Measurements from ENCODE around the gene TMCO4.
"Not testable (repeated sequence)": the region's sequence is repeated elsewhere in the genome, so short reads cannot be mapped to it uniquely, and the experiment has no call there.

The TMCO4 gene

GRCh38 chr1:19655718-19656080 lies 144.0 kb downstream of the TMCO4 start:
- DNase-seq (ENCODE audit: low spot score): no peak

GRCh38 chr1:19654886-19655717 lies 144.6 kb downstream of the TMCO4 start:
- DNase-seq (ENCODE audit: low spot score): no peak

GRCh38 chr1:19654386-19654785 lies 145.3 kb downstream of the TMCO4 start:
- DNase-seq (ENCODE audit: low spot score): no peak

- DNase-seq (ENCODE audit: low spot score): peak; percentile 90
Measured at GRCh38 chr1:19651141-19651737, 148.5 kb downstream of the TMCO4 start.

- peak; percentile 26 for DNase-seq (ENCODE audit: low spot score)
Measured at GRCh38 chr1:19650416-19651140, 149.1 kb downstream of the TMCO4 start.

GRCh38 chr1:19648689-19649088 lies 151.0 kb downstream of the TMCO4 start:
- no peak for DNase-seq (ENCODE audit: low spot score)

GRCh38 chr1:19648239-19648638 lies 151.5 kb downstream of the TMCO4 start:
- DNase-seq (ENCODE audit: low spot score): no peak

- DNase-seq (ENCODE audit: low spot score): no peak
Measured at GRCh38 chr1:19647643-19648042, 152.1 kb downstream of the TMCO4 start.

- peak; percentile 33 for DNase-seq (ENCODE audit: low spot score)
Measured at GRCh38 chr1:19646377-19647319, 153.1 kb downstream of the TMCO4 start.

- DNase-seq (ENCODE audit: low spot score): peak; percentile 54
Measured at GRCh38 chr1:19645411-19646251, 154.1 kb downstream of the TMCO4 start.

GRCh38 chr1:19644681-19645410 lies 154.9 kb downstream of the TMCO4 start:
- peak; percentile 67 for DNase-seq (ENCODE audit: low spot score)

GRCh38 chr1:19644395-19644680 lies 155.4 kb downstream of the TMCO4 start:
- DNase-seq (ENCODE audit: low spot score): no peak

GRCh38 chr1:19643602-19644394 lies 155.9 kb downstream of the TMCO4 start, which contains the start of gene NBL1:
Gene NBL1, plus strand, starts transcription at chr1:19644311. Its CDS starts 10,720 bp downstream, at chr1:19655031.
- peak; percentile 93 for DNase-seq (ENCODE audit: low spot score)

GRCh38 chr1:19643121-19643520 lies 156.6 kb downstream of the TMCO4 start:
- peak; percentile 47 for DNase-seq (ENCODE audit: low spot score)

GRCh38 chr1:19640363-19641316 lies 159.1 kb downstream of the TMCO4 start:
- no peak for DNase-seq (ENCODE audit: low spot score)

GRCh38 chr1:19639999-19640362 lies 159.7 kb downstream of the TMCO4 start:
- no peak for DNase-seq (ENCODE audit: low spot score)

GRCh38 chr1:19639228-19639627 lies 160.5 kb downstream of the TMCO4 start:
- not testable (repeated sequence) for DNase-seq (ENCODE audit: low spot score)

- DNase-seq (ENCODE audit: low spot score): no peak
Measured at GRCh38 chr1:19637606-19638005, 162.1 kb downstream of the TMCO4 start.
